GM12891 (cell line): Measurements from ENCODE around the gene MRFAP1.

Source experiments
- POLR2A ChIP-seq: IDR thresholded peaks from 2 replicates; pipeline ENCODE4 v1.6.1; 2011; ENCODE audit warnings: low read depth, low read length, control low read depth
- POLR2AphosphoS5 ChIP-seq: IDR thresholded peaks from 2 replicates; pipeline ENCODE4 v1.6.1; 2011; ENCODE audit warnings: low read depth, low read length, control low read depth
- TAF1 ChIP-seq: IDR thresholded peaks from 2 replicates; pipeline ENCODE4 v1.6.1; 2011; ENCODE audit warnings: low read depth, low read length, control low read depth

- TF ChIP-seq POLR2AphosphoS5 (no peak), POLR2A (no peak), TAF1 (no peak)
Measured at GRCh38 chr4:6686104-6686787, 45.8 kb downstream of the MRFAP1 start.
